AG20443 (cell line): ENCODE results near the gene PAX6.

Experiments
- DNase-seq: peaks from one replicate; pipeline ENCODE4 v3.0.0; 2012; ENCODE audit warnings: low spot score, mixed read lengths

The PAX6 gene

DNA sequence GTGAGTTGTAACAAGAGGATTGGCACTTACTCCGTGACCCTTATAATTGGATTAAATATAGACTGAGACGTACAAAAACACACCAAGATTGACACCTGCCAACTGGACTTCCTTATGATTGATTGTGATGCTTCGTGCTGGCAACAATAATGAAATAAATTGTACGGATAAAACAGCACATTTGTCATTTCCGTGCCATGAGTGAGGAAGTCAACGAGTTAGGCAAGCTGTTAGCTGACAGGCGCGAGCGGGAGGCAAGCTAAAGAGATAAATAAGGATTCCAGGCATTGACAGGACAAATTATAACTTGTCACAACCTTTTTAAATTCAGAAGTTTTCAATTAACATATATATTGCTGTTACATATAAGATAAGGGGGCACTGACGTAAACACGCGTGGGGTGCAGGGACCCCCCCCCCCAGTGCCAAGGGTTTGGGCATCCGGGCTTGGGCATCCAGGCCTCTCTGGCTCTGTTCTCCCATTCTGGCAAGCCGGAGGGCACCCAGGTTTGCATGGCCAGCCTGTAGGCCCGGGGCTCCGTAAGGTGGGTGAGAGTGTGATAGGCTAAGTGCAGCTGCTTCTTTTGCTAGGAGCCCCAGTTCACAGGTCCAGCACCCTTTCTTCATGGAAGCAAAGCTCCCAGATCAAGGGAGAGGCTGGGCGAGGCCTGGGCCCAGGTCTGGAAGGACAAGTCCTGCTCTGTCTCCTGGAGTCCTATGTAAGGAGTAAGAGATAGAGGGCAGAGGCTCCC lies 11.2 kb upstream of the PAX6 start:
- no peak for DNase-seq

DNA sequence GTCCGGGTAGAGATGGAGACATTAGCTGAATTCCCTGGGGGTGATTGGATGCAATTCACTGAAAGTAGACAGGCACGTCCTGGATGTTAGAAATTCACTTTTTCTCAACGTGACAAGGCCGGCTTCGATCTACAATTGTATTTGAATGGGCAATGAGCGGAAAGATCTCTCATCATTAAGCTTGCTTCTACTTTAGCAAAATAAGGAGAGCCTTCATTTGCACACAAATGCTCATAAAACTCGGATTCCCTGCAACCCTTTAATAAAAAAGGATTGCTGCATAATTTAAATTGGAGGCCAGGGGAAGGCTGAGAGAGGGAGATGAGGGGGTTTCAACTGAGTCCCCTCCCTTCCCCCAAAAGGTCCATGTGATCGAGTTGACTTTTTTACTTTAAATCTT lies 10.6 kb upstream of the PAX6 start:
- no peak for DNase-seq

DNA sequence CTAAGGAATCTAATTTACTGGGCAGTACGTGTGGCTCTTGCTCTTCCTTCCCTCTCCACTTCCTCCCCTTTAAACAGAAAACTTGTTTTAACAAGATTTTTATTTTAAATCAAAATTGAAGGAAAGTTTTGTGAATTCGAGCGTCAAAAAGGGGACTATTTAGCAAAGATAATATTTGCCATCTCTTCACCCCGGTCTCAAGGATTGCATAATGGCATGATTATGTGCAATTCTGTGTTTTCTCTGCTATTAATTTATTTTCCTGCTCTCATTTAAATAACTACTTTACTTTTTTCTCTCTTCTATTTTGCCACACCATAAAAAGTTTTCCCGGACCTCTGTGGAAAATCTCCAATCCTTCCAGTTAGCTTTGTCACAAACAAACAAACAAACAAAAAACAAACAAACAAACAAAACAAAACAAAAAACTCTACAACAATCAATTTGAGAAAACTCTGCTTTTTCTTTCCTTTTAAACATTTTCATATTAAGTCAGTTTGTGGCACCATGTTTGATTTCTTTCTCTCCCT lies 10.2 kb upstream of the PAX6 start:
- DNase-seq = no peak

DNA sequence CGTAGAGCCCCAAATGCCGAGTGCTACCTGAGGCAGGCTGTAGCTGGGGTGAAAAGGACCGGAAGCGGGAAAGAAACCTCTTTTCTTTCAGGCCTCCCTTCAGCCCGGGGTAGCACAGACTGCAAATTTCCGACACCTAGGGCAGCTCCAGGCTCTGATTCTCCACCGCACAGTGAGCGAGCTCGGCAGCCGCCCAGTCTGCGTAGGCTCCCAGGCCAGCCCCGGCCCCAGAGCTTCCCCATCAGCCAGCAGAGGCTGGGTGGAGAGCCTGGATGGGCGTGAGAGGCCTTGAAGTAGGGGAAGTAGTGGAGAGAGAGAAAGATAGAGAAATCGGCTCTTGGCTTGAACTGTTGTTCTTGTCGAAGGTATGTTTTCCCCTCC lies 9.3 kb upstream of the PAX6 start:
- no peak for DNase-seq

DNA sequence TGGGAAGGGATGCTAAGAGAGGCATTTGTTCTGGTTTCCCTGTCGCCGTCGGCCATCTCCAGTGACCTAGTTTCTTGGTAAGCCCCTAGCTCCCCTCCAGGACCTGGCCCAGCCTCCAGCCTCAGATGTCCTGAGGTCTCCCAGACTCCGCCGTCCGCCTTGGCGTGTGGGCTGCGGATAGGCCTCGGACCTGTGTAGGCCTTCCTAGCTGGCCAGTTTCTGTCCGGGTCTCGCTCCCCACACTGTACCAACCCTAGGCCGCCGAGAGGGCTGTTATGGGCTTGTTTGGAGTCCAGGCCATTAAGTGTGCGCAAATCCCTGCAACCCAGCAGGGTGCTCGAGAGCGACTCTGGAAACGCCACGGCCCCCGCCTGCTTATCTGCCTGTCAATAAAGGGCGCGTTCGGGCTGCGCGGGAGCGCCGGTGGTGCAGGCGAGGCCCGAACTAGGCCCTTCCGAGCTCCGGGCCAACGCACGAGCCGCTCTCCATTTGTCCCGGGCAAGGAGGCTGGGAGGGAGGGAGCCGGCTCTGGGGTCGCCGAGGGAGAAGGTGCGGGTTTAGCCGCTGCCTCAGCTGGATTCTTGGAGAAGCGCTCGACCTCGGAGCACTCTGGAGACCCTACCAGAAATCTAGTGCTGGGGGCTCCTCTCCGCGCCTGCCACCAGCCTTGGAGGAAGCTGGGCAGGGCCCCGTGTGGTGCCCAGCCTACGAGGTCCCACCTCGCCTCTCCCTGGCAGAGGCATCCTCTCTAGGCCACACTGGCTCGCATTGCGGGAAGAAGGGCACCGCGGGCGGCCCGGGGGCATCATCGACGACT lies 8.7 kb upstream of the PAX6 start:
- no peak for DNase-seq

DNA sequence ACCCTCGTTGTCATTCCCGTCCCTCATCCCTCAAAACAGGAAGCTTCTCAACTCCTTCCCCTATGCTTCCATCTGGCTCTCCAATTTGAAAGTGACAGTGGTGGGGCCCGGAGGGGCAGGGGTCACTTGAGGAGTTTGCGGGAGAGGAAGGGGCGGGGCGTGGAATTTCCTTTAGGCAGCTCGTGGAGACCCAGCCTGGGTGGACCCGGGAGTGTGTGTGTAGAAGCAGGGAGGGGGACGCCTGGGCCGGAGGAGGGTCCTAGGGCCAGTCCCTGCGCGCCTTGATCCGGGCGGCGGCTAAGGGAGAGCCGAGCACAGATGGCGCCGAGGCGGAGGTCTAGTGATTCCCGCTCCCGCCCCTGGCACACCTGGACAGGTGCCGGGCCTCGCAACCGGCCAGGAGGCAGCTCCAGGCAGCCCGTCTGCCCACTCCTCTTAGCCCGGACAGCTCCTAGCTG lies 7.8 kb upstream of the PAX6 start:
- no peak for DNase-seq

DNA sequence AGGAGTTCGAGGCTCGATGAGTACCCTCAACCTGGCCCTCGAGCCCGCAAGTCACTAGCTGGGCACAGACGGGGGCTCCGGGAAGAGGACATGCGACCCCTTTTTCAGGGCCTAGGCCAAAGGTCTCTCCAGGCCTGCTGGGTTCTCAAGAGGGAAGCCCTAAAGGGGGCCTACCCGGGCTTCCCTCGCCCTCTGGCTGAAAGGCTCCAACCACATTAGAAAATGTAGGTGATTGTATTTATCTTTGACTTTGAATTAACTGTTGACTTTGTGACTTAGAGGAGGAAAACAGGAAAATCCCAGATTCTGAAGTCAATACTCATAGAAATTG lies 7.3 kb upstream of the PAX6 start:
- DNase-seq = no peak

DNA sequence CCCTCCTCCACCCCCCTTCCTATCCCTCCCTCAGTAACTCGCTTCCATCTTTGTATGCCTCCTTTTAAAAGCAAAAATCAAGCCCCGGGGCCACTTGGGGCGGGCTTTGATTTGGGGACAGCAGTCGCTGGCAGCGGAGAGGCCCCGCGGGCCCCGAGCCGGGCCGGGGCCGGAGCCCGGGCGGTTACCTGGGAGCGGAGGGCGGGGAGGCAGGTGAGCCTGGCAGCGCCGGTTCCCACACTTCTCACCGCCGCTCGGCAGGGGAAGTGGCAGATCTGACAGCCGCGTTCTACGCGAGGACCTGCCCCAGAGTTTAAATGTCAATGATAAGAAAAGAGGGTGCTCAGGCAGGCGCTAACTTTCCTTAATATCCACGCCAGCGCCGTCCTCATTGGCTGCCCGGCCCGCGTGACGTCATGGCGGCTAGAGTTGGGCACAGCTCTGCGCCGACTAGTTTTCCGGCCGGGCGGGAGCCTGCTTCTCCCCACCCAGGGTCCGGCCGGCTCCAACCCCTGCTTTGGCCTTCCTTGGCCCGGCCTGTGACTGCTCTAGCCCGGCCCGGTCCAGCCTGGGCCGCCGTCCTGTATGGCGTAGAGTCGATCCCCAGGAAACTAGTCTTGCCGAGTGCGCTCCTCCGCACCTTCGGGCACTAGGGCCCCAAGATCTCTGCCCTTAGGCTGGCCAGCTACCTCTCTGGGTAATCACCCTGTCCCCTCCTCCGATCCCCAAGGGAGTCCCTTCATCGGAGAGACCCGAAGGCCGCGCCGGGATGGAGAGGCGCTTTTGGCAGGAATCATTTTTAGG lies 6.7 kb upstream of the PAX6 start:
- DNase-seq = peak; percentile 39

DNA sequence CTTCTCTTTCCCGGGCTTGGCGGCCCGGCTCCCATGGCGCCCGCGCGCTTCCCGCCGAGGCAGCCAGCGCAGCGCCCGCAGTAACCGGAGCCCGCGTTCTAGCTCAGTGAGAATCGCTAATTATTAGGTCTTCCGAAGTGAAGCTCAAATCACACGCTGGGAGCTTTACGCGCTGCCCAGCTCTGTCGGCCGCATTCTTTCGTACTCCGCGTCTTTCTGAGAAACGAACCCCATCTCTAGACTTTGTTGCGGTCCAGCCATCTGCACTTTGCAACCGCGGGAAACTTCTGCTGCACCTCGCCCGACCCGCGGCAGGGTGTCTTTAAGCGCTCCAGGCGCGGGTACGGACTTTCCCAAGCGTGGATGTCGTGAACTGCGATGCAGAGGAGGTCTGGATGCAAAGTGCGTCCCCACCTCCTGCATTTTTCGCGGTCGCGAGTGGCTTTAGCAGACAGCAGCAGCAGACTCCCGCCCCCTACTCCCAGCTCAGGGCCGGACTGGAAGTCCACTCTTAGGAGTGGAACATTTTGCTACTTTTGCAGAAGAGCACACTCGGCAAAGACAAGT lies 6.0 kb upstream of the PAX6 start:
- DNase-seq = no peak

DNA sequence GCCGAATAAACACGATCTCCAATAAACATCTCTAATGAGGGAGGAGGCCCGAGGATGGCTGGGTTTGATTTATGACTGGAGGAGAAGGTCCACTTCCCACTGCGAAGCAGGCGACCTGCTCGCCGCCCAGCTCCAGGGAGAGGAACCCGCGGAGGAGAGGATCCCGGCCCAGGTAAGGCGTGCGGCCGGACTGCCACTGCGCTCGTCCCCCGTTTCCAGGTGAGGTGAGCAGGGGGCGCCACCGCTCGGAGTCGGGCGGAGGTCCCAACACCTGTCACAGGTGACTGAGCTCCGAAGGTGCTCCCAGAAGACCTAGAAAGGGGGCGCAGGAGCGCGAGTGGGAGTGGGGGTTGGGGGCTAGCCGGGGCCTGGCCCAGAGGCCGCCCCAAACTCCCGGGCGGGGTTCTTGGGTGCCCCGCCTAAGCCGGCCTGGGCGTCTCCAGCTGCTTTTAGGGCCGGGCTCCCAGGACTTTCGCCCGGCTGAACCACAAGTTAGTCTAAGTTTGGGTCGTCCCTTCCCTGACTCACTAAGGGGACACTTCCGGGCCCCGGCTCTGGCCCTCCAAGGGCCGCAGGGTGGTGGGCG lies 5.4 kb upstream of the PAX6 start:
- DNase-seq = peak; percentile 45

DNA sequence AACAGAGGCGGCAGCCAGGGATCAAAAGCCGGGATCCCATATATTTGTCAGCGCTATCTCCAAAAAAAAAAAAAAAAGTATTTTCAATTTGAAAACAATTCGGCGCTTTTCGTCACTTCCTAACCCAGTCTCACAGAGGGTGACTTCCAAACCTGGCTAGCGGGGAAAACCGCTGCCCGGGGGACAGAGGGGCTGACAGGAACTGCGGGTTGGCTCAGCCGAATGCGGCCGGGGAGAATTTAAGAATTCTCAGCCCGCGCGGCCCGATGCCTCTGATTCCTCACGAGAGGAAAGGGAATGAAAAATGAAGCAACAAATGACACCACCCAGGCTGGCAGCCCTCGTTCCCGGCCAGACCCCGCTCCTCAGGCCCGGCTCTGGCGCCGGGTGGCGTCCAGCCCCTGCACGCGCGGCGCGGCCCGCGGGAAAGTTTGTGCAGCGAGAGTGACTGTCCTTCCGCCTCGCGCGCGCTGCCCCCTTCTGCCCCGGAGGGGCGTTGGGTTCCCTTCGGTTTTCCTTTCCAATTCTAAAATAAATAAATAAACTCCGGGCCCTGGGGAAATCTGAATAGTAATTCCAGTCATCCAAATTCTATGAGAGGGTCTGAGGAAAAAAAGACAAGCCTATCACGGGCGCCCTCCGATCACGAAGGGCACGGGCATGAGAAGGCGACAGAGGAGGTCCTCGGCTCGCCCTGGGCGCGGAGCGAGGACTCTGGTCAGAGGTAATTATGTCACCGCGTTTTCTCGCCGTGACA lies 4.8 kb upstream of the PAX6 start:
- DNase-seq = peak; percentile 40

DNA sequence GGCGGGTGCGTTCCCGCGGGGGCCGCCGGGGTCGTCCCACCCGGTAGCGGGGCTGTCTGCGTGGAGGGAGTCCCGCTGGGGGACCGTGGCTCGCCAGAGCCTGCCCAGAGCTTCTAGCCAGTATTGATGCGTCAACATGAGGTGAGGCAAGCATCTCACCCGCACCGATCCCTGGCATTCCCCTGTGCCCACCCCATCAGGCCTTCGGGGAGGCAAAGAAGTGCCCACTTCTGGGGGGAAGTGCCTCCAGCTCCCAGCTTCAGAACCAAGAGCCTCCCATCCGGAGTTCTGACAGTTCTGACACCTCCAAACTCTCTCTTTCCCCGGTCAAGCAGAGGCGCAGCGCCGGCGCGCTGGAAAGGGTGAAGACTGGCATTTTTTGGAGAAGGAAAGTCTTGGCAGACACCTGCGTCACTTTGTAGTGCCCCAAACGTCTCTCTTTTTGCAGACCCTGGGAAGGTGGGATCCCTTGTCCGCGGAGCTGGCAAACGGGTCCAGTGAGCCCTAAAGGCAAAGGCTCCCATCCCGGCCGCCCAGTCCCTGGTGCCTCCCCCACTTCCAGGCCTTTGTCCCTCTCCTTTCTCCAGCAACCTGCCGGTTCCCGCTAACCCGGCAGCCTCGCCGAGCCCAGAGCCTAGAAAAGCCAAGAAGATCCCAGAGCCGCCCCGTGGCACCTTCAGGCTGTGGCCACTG lies 3.2 kb upstream of the PAX6 start:
- no peak for DNase-seq

DNA sequence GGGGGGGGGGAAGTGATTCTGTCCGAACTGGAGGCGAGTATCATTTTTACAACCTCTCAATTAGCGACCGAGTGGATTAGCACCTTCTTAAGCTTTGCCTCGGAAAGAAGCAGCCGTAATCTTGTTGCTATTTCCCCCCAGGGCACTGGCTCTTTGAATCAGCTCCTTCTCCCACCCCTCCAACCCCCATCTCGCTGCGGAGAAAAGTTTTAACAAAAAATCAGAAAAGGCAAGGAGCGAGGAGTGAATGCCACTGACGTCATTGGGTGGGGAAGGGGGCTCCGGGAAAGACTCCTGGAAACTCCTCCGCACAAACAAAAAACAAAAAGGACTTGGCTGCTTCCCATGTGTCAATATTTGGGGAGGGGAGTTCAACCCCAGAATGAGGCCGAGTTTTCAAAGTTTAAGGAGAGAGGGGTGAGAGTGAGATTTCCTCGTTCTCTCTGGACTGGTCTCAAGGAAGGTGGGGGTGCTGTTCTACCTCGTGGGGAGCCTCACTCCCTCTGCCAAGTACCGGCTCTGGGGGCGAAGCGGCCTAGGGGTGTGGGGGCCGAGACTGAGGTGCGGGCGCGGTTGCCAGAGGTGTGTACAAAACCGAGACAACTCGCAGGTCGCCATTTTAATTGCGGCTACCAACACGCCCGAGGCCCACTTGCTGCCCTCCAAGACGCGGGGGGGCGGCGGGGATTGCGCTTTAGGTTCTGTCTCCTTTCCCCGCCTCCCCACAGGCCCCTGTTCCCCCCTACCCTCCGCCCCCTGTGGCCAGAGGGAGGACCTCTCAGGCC lies 2.5 kb upstream of the PAX6 start:
- no peak for DNase-seq

DNA sequence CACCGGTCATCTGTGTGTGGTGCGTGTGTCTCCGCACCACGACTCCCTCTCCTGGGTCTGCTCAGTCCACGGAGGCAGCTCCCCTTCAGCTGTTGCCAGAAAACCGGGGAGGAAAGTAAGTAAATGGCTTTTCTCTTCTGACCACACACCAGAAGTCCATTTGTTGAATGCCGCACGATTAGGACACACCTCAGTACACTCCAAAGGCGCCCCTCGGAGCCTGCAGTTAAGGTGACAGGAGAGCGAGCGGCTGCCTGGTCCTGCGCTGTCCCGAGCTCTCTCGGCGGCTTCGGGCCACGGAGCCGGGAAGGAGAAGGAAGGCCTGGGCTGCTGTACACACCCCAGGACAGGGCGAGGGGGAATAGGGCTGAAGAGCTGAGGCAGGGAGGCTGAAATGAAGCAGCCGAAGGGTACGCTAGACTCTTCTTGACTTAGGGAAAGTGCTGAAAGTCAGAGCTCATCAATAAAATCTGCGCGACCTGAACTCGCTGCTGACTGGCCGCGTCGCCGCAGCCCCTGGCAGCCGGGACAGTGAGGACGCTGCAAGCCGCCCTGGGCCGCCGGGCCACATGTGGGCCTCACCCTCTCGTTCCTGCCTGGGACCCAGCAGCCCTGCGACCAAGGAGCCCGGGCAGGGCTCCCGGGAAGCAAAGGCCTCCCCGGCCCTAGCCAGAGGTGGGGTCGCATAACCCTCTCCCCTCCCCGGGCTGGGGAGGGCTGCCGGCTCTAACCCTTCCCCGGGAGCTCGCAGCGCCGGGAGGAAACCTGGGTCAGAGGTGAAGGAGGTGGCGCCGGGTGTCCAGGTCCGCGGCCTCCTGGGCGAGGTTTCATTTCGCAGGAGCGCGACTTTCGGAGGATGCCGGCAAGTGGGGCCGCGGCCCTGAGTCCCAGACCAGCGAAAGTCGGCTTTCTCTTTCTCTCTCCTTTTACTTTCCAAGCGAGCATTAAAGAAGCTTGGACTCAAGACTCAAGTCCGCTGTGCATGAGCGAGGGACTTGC lies 1.6 kb upstream of the PAX6 start:
- no peak for DNase-seq

DNA sequence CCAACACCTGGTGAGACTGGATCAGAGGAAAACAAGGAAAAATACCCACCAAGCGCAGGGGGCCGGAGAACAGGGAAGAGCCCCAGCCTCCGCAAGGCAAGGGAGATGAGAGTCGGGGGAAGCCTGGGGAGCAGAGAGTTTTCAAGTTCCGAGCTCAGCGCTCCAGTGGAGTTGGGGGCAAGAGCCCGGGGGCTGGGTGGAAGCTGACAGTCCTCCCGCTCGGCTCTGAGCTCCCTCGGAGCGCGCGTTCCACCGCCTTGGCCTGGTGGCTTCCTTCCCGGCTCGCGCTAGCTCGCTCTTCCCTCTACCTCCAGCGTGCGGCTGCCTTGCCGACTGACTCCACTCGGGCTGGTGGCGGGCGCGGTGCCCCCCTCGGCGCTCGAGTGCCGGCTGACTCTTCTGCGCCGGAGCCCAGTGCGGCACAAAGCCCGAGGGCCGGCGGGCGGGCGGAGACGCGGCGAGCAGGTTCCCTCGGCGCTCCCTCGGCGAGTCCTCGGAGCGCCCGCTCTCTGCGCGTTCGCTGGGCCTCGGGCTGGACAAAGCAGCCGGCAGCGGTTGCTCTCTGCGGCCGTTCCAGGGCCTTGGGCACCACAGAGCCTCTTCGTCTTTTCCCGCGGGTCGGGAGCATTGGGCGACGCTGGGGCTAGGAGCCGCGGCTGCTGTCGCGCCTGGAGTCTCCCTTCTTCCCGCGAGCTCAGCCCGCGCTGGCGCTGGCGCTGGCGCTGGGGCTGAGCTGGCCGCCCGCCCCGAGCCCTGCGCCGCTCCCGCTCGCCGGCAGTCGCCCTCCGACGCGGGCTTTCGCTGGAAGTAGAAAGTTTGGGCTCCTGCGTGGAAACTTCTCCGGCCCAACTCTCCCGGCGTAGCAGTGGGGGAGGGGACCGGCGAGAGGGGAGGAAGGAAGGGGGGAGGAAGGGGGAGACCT lies 1.0 kb downstream of the PAX6 start:
- DNase-seq = peak; percentile 76

DNA sequence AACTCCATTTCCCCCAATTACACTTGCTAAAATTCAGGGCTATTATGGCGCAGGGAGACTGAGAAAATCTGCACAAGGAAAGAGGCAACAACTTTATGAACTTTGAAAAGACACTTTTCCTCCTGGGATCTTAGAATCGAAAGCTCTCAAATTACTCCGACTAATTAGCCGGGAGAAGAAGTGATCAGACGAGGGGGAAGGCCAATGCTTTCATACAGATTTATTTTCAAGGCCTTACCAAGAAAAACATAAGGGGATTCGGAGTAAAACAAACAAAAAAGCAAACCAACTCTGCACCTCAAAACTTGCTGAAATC lies 1.6 kb downstream of the PAX6 start:
- no peak for DNase-seq

DNA sequence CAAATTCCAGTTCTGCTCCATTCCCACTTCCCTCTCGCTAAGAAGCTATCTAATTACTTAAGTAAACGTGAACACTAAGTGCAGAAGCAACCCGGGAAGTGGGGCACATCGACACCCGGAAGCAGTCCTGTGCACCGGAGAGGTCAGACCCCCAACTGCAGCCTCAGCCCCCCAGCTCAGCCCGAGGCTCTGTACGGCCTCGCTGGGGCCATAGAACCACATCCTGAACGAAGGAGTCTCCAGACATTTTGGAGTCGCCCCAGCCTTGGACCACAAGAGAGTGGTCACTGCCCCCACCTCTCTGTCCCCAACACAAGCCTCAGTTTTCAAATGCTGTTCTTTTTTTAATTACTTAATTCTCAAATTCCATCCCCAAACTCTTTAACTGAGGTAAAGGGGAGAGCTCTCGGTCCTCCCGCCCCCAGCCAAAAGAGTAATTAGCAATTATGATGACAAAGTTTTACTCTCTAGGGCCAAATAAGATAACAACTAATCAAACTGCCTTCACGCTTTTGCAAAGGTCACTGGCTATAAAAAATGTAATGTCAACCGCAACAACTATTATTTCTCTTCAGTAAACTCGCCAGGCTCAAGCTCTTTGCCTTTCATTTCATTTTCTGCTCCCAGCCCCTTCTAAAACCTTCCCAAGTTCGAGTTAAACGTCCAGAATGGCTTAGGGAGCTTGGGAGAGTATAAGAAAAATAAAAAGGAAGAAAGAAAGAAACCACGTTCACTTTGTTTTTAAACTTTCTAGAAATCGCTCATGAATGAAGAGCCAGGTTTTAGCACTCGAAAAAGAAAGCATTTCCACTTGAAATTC lies 2.2 kb downstream of the PAX6 start:
- DNase-seq = no peak
